HG03039 (cell line): ENCODE data around the gene SGMS1.
"Not testable (repeated sequence)": the region's sequence is repeated elsewhere in the genome, so short reads cannot be mapped to it uniquely, and the experiment has no call there.

Experiments
- ATAC-seq: cut with Tn5 transposase; IDR thresholded peaks from one replicate; pipeline ENCODE4 v1.9.1; 2021; ENCODE audit warnings: mild to moderate bottlenecking, moderate library complexity; ENCODE audit not compliant: unreplicated experiment

Gene SGMS1

GRCh38 chr10:50561816-50562215 is 61.9 kb downstream of the SGMS1 start:
- no peak for ATAC-seq

DNA sequence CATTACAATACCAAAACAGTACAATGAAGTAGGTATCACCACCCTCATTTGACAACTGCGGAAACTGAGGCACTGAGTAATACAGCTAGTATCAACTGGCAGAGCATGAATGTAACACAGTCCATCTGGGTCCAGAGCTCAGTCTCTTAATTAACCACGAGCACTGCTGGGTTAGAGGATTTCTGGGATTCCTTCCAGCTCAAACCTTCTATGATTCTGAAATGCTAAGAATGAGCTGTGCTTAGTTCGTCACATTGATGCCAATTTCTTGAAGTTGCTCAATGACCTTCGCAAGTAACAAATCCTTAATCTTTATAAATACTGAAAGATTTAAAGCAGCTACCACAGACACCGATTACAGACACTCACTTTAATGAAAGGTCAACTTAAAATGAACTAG is 62.5 kb downstream of the SGMS1 start:
- ATAC-seq = no peak

GRCh38 chr10:50560370-50560769 is 63.4 kb downstream of the SGMS1 start:
- ATAC-seq = no peak

GRCh38 chr10:50558371-50558770 is 65.4 kb downstream of the SGMS1 start:
- no peak for ATAC-seq

- no peak for ATAC-seq
Observed at GRCh38 chr10:50557130-50557682, 66.5 kb downstream of the SGMS1 start.

- ATAC-seq = no peak
Observed at GRCh38 chr10:50556237-50557120, 67.3 kb downstream of the SGMS1 start.

GRCh38 chr10:50554995-50555568 is 68.7 kb downstream of the SGMS1 start:
- no peak for ATAC-seq

- no peak for ATAC-seq
Observed at GRCh38 chr10:50554376-50554994, 69.3 kb downstream of the SGMS1 start.

GRCh38 chr10:50552771-50553535 is 70.8 kb downstream of the SGMS1 start:
- ATAC-seq = peak; percentile 72

DNA sequence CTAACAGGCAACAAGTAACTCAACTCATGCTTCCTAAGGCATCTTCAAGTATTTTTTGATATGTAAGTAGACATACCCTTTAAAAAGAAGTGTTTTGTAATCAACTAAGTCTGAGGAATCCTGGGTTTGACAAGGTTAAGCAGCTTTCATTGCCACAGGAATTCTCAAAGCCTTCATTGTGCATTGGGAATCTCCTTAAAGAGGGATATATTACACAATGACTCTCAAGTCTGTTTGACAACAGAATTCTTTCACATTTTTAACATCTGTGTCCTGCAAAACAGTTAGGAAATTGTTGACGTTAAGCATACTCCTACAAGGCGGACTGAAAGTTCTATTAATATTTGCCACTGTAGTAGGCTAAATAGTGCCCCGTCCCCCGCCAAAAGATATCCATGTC is 71.4 kb downstream of the SGMS1 start:
- no peak for ATAC-seq

- ATAC-seq = no peak
Observed at GRCh38 chr10:50551894-50552293, 71.9 kb downstream of the SGMS1 start.

DNA sequence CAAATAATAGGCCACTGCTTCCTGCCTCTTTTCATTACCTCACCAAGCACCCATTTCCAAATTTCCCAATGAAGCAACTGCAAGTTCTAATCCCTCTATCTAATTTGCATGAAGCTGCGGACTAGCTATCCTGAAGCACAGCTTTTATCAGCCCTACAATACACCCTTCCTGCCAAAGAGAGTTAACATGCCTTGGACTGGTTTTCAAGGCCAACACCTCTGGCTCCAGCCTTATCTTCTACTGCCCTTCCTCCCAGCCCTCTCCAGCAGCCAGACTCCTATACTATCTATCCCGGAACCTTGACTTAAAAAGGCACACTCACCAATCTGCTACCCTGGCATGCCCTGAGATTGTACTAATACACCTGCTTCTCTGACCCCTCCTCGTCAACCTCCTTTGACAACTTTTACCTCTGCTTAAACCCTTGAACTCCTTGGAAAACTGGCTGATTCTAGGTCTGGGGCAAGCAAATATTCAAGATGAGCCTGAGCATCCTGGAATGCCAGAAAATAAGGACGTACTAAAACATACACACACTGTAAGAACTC is 73.4 kb downstream of the SGMS1 start:
- ATAC-seq = no peak

DNA sequence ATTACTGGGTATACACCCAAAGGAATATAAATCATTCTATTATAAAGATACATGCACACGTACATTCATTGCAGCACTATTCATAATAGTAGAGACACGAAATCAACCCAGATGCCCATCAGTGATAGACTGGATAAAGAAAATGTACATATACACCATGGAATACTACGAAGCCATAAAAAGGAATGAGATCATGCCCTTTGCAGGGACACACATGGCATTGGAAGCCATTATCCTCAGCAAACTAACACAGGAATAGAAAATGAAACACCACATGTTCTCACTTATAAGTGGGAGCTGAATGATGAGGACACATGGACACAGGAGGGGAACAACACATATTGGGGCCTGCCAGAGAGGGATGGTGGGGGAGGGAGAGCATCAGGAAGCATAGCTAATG is 74.6 kb downstream of the SGMS1 start:
- not testable (repeated sequence) for ATAC-seq

GRCh38 chr10:50548481-50548880 is 75.3 kb downstream of the SGMS1 start:
- ATAC-seq = not testable (repeated sequence)

DNA sequence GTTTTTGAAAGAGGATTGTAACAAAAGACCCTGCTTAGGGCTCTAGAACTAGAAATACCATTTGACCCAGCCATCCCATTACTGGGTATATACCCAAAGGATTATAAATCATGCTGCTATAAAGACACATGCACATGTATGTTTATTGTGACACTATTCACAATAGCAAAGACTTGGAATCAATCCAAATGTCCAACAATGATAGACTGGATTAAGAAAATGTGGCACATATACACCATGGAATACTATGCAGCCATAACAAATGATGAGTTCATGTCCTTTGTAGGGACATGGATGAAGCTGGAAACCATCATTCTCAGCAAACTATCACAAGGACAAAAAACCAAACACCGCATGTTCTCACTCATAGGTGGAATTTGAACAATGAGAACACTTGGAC is 77.5 kb downstream of the SGMS1 start:
- ATAC-seq = not testable (repeated sequence)

DNA sequence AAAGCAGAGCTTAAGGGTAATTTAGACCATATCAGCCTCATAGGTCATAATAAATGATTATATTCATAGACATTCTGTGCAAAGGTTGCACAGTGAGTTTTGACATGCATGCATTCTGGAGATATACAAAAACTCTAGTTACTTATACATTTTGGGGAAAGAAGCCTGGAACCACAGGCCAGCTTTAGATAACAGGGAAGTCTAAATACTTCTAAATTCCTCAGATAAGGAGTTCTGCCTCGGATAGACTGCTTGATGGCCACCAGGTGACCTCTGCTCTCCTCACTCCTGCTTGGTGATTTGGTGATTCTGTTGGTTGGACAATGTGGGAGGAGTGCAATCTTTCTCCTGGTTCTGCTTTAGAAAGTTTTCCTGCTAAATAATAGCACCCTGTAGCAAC is 77.9 kb downstream of the SGMS1 start:
- ATAC-seq = no peak

GRCh38 chr10:50544857-50545429 is 78.8 kb downstream of the SGMS1 start:
- no peak for ATAC-seq

DNA sequence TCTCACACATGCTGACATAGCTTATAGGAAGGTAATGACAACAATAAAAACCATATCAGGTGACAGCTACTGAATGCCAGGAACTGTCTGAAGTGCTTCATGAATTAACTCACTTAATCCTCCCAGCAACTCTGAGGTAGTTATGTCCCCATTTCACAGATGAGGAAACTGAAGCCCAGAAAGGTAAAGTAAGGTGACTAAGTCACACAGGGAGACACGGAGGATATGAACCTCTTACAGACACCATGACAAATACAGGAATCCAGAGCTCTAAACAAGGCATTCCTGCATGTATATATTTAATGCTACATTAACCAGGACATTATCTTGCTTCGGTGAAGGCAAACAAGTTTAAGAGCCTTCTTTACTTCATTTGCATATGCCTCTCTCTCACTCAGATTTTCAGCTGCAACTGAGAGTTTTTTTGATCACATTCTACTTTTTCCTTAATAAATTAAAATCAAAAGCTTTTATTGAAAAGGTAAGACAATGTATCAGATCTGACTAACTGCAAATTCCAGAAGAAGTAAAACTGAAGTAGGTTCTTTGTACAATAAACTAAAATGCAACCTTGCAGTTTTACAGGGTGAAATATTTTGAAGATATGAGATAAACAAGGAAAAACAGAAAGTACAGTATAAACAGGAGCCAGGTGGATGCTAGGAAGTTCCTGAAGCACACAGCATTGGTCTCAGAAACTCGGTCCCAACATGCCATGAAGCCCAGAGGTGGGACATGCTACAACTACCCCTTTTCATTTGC is 79.5 kb downstream of the SGMS1 start:
- no peak for ATAC-seq

- ATAC-seq = no peak
Observed at GRCh38 chr10:50542871-50543270, 80.9 kb downstream of the SGMS1 start.

GRCh38 chr10:50541921-50542320 is 81.8 kb downstream of the SGMS1 start:
- ATAC-seq = no peak
